ENCODE data around the gene RLN3.

The RLN3 gene

GRCh38 chr19:14056069-14056666, 28.2 kb downstream of the RLN3 start:
- no peak for DNase-seq

DNA sequence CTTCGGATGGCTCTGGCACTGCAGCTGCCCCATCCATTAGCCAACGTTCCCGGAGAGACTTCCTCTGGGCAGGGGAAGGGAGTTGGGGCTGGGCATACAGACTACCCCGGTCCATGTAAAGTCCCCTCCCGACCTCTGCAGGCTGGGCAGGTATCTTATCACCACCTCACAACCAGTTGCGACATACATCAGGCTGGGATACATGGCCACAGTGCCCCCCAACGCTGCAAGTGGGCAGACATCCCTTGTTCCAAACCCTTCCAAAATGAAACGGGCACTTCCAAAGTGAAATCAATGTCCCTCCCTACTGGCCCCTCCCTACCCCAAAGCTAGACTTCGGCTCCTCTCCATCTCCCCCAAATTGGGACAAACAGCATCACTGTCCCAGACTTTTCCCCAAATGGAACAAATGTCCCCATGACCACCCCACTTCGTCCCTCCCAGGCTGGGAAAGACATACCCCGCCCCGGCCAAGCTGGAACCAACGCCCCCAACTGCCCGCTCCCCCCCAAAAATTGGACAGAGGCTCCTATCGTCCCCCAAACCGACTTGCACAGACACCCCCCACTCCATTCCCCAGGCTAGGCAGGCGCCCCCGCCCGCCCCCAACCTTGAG, 28.9 kb downstream of the RLN3 start:
- no peak for DNase-seq

DNA sequence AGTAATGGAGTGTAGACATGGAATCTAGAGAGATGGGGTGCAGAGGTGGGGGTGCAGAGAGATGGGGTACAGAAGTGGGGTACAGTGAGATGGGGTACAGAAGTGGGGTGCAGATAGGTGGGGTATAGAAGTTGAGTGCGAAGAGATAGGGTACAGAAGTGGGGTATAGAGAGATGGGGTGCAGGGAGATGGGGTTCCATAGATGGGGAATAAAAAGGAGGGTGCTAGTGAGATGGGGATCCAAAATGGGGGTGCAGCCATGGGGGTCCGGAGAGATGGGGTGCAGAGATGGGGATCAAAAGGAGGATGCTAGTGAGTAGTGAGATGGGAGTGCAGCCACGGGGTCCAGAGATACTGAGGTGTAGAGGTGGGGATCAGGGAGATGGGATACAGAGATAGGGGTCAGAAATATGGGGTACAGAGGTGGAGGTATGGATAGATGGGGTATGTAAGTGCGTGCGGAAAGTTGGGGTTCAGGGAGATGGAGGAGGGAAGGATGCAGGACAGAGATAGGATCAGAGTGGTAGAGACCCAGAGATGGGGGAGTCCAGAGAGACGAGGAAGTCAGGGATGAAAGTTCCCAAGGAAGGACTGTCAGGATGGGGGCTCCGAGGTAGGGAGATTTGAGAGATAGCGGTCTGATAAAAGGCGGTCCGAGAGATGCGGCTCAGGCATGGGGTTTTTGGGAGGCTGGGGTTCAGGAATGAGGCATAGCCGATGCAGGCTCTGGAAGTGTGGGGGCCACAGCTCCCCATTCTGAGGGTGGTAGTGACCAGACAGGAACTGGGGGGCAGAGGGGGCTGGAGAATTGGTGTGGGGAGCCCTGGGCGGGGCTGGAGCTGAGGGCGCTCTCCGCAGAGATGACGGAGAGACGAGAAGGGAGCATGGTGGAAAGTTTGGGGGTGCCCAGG, 30.5 kb downstream of the RLN3 start:
- DNase-seq: no peak

DNA sequence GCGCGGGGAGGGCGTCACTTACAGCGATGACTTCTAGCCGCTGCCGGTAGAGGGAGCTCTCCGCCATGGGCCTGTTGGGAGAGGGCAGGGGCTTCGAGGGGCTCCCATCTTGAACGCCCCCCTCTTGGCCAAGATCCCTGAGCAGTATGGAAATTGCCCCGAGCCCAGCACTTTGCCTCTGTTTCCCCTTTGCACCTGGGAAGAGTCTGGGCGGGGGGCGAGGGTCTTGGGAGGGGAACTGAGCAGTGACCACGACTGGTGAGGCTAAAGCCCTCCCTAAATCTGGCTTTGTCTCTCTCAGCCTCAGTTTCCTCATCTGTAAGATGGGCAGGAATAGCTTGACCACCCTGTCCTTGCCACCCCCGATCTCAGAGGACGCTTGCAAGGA, 31.1 kb downstream of the RLN3 start:
- DNase-seq: peak; percentile 60

DNA sequence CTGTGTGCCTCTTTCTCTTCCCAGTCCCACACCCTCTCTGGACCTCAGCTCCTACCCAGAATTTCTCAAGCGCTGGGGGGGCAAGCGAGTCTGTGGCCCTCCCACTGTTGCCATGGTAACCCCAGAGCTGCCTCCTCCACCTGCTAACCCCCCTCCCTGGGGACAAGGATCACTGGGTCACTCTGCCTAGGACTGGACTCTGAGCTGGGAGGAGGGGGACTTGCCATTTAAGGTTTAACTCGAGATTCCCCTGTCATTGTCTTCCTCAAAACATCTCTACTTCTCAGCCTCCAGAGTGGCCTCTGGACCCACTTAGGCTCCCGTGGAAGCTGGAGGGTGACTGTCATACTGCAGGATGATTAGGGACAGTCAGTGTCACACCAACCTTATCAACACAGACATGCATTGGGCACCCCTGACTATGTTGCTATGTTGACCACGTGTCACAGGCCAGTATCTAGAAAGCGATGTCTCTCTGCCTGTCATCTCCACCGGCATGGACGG, 31.8 kb downstream of the RLN3 start:
- peak; percentile 43 for DNase-seq

GRCh38 chr19:14061081-14061749, 33.3 kb downstream of the RLN3 start:
- DNase-seq: no peak

DNA sequence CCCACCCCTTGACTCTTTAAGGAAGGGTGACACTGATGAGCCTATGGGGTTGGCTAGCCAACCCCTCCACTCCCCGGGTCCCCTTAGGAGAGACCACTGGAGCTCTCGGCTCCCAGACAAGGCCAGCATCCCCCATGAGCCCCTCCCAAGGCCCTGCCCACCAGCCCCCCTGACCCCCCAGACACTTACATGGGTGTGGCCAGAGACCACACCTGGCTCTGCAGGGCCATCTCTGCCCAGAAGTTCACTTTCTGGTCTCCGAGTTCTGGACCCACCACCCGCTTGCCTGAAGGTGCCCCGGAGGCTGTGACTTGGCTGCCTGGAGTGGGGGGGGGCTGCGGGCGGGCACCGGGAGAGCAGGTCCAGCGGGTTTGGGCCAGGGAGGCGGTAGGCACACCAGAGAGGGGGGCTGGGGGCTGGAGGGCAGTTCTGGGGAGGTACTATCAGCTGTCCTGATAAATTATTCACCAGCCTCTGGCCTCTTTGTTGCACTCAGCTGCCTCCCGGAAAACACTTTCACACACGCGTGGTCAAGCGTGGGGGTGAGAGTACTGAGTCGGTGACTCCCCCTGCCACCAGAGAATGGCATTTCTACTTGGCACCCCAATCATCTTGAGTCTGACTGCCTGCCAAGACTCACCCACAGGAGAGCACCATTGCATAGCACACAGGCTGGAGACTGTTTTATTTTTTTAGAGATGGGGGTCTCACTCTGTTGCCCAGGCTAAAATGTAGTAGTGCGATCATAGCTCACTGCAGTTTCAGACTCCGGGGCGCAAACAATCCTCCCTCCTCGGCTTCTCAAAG, 34.0 kb downstream of the RLN3 start, which contains the start of gene PALM3:
Gene PALM3 (minus strand): TSS at position 326 of the 807 bp plus-strand sequence. CDS start 96 bp downstream, at position 230.
- no peak for DNase-seq

DNA sequence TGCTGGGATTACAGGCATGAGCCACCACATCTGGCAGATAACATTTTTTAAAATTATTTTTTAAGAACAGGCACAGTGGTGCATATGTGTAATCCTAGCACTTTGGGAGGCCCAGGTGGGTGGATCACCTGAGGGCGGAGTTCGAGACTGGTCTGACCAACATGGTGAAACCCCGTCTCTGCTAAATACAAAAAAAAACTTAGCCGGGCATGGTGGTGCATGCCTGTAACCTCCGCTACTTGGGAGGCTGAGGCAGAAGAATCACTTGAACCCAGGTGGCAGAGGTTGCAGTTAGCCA, 34.6 kb downstream of the RLN3 start:
- no peak for DNase-seq

DNA sequence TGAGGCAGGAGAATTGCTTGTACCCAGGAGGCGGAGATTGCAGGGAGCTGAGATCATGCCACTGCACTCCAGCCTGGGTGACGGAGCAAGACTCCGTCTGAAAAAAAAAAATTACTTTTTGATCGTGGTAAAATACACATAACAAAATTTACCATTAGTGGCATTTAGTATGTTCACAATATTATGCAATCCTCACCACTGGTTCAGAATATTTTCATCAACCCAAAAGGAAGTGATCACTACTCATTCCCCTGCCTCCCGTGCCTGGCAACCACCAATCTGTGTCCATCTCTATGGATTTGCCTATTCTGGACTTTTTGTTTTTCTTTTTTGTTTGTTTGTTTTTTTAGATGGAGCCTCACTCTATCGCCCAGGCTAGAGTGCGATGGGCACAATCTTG, 35.2 kb downstream of the RLN3 start:
- DNase-seq: no peak

DNA sequence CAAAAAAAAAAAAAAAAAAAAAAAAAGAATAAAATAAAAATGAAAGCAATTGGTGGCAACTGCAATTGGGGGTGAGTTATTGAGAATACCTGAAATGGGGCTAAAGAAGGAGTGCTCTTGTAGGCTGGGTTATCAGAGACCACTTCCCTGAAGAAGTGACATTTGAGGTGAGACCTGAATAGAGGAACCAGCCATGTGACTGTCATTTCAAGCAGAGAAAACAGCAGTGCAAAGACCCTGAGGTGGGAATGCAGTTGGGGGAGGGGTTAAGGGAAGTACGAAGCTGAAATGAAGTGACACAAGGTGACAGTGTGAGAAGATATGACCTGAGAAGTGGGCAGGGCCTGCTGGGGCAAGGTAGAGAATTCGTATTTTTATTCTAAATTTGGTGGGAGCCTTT, 38.2 kb downstream of the RLN3 start:
- DNase-seq: no peak

DNA sequence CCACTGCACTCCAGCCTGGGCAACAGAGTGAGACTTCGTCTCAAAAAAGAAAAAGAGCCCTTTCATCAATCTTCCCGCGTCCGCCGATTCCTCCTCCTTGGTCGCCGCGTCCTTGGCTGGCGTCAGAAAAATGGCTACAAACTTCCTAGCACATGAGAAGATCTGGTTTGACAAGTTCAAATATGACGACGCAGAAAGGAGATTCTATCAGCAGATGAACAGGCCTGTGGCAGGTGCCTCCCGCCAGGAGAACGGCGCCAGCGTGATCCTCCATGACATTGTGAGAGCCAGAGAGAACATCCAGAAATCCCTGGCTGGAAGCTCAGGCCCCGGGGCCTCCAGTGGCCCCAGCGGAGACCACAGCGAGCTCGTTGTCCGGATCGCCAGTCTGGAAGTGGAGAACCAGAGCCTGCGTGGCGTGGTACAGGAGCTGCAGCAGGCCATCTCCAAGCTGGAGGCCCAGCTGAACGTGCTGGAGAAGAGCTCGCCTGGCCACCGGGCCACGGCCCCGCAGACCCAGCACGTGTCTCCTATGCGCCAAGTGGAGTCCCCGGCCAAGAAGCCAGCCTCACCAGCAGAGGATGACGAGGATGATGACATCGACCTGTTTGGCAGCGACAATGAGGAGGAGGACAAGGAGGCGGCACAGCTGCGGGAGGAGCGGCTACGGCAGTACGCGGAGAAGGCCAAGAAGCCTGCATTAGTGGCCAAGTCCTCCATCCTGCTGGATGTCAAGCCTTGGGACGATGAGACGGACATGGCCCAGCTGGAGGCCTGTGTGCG, 42.5 kb downstream of the RLN3 start:
- no peak for DNase-seq

- DNase-seq: peak; percentile 64
Measured at GRCh38 chr19:14072535-14073260, 44.8 kb downstream of the RLN3 start, which contains the start of gene MISP3. Gene MISP3 (plus strand): TSS chr19:14072786. CDS start chr19:14073310, 524 bp downstream.

- DNase-seq: peak; percentile 90
Measured at GRCh38 chr19:14073261-14073924, 45.4 kb downstream of the RLN3 start.

GRCh38 chr19:14073925-14074838, 46.2 kb downstream of the RLN3 start:
- DNase-seq: peak; percentile 37

- DNase-seq: no peak
Measured at GRCh38 chr19:14078411-14078810, 50.5 kb downstream of the RLN3 start.

All from hematopoietic multipotent progenitor cell treated with erythropoietin and hydrocortisone succinate and interleukin-3 and kit ligand, for 4 days (in vitro differentiated cells).